Smooth muscle cell (in vitro differentiated cells): ENCODE data around the gene SMPD3. TPM values are rescaled to one million over a fixed set of nuclear protein-coding genes. Genes with fewer than 3 reads are reported as not detected.

Experiments used
- DNase-seq: peaks from one replicate; lab custom pipeline; 2025; ENCODE audit not compliant: unreplicated experiment; lab: John Stamatoyannopoulos, UW
- H2AFZ ChIP-seq: fragments of 200-600 bp; sonication (generic); 2 replicates; pipeline ENCODE4 v1.6.0; 2016; ENCODE audit warnings: antibody characterized with exemption, low read depth, mild to moderate bottlenecking
- H3F3A ChIP-seq: fragments of 200-600 bp; sonication (generic); 2 replicates; pipeline ENCODE4 v1.6.0; 2017; ENCODE audit warnings: antibody characterized with exemption, low read depth
- H3K27ac ChIP-seq: fragments of 200-600 bp; sonication (generic); 2 replicates; pipeline ENCODE4 v1.5.1; 2016; ENCODE audit warnings: low read depth, mild to moderate bottlenecking
- H3K27me3 ChIP-seq: fragments of 200-600 bp; sonication (generic); 2 replicates; pipeline ENCODE4 v1.6.1; 2016; ENCODE audit warnings: low read depth, mild to moderate bottlenecking
- H3K36me3 ChIP-seq: fragments of 200-600 bp; sonication (generic); 2 replicates; pipeline ENCODE4 v1.5.1; 2016; ENCODE audit warnings: low read depth
- H3K4me1 ChIP-seq: fragments of 200-600 bp; sonication (generic); 2 replicates; pipeline ENCODE4 v1.5.1; 2016; ENCODE audit warnings: low read depth
- H3K4me2 ChIP-seq: fragments of 200-600 bp; sonication (generic); 2 replicates; pipeline ENCODE4 v1.6.0; 2016; ENCODE audit warnings: mild to moderate bottlenecking
- H3K4me3 ChIP-seq: fragments of 200-600 bp; sonication (generic); 2 replicates; pipeline ENCODE4 v1.5.1; 2016; ENCODE audit warnings: mild to moderate bottlenecking
- H3K79me2 ChIP-seq: fragments of 200-600 bp; sonication (generic); 2 replicates; pipeline ENCODE4 v1.6.0; 2016; ENCODE audit warnings: low read depth, mild to moderate bottlenecking
- H3K9ac ChIP-seq: fragments of 200-600 bp; sonication (generic); 2 replicates; pipeline ENCODE4 v1.6.0; 2016; ENCODE audit warnings: low read depth
- H3K9me3 ChIP-seq: fragments of 200-600 bp; sonication (generic); replicated peaks from 2 replicates; pipeline ENCODE4 v1.5.1; 2016; ENCODE audit warnings: low read depth
- H4K20me1 ChIP-seq: fragments of 200-600 bp; sonication (generic); 2 replicates; pipeline ENCODE4 v1.6.0; 2016; ENCODE audit warnings: low read depth
- WGBS: methylation state at CpG from one replicate; pipeline ENCODE4 v1.1.7; 2016; ENCODE audit warnings: low lambda C conversion rate; 5-methylcytosine and 5-hydroxymethylcytosine counted together
- polyA plus RNA-seq: library from polyadenylated mRNA; unstranded; fragments of >200 nt; fragmentation: Nextera tagmentation; extraction: Ambion mirVana; gene quantifications from 2 replicates; pipeline ENCODE4 v1.2.1, GENCODE V29; 2016
- total RNA-seq: library from RNA; depleted of rRNA; stranded (reverse); fragments of >200 nt; gene quantifications from 2 replicates; pipeline ENCODE4 v1.2.3, GENCODE V29; 2014
- TF ChIP-seq, protein P1 (sequence below): fragments of 200-600 bp; sonication (generic); IDR thresholded peaks from 2 replicates; pipeline ENCODE4 v1.5.1; 2017; ENCODE audit warnings: borderline replicate concordance, mild to moderate bottlenecking, antibody characterized with exemption; ENCODE audit not compliant: insufficient read depth, poor library complexity, severe bottlenecking

The SMPD3 gene
- total and polyA plus RNA-seq, 2 experiments from 2014 or later = 0.63 to 0.73 TPM

DNA sequence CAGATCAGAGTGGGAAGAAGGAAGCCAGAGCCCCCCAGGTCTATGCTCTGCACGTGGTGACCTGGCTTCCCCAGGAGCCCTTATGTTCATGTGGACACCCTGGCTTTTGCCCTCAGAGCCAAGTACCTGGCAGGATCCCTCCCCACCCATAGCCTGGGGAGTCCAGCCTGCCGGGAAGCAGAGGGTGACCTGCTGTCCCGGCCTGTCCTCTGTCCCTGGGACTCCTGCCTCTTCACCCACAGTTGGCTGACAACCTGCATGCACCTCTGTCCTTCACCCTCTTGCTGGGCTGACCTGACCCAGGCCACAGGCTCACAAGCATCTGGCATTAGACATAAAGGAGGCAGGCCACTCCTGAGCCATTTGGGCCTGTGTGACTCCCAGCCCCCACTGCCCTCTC lies 60.2 kb downstream of the SMPD3 start:
- WGBS = 97% methylated on average over 3 of the region's 3 CpGs
- no peaks in the 10 kb centered on the region for H3F3A ChIP-seq
- H3K4me1 ChIP-seq = peaks cover 11% of the 10 kb centered on the region
- no peaks in the 10 kb centered on the region for H3K79me2 ChIP-seq
- no peaks in the 10 kb centered on the region for H3K27me3 ChIP-seq
- DNase-seq = no peak
- H3K9ac ChIP-seq = no peak overlapping the region
- H4K20me1 ChIP-seq = no peaks in the 10 kb centered on the region
- H3K4me3 ChIP-seq = no peak overlapping the region
- no peaks in the 10 kb centered on the region for H3K9me3 ChIP-seq
- no peak overlapping the region for H3K27ac ChIP-seq
- no peaks in the 10 kb centered on the region for H3K36me3 ChIP-seq
- no peak overlapping the region for H3K4me2 ChIP-seq
- TF ChIP-seq, protein P1, sequence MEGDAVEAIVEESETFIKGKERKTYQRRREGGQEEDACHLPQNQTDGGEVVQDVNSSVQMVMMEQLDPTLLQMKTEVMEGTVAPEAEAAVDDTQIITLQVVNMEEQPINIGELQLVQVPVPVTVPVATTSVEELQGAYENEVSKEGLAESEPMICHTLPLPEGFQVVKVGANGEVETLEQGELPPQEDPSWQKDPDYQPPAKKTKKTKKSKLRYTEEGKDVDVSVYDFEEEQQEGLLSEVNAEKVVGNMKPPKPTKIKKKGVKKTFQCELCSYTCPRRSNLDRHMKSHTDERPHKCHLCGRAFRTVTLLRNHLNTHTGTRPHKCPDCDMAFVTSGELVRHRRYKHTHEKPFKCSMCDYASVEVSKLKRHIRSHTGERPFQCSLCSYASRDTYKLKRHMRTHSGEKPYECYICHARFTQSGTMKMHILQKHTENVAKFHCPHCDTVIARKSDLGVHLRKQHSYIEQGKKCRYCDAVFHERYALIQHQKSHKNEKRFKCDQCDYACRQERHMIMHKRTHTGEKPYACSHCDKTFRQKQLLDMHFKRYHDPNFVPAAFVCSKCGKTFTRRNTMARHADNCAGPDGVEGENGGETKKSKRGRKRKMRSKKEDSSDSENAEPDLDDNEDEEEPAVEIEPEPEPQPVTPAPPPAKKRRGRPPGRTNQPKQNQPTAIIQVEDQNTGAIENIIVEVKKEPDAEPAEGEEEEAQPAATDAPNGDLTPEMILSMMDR = no peak
- no peak overlapping the region for H2AFZ ChIP-seq

DNA sequence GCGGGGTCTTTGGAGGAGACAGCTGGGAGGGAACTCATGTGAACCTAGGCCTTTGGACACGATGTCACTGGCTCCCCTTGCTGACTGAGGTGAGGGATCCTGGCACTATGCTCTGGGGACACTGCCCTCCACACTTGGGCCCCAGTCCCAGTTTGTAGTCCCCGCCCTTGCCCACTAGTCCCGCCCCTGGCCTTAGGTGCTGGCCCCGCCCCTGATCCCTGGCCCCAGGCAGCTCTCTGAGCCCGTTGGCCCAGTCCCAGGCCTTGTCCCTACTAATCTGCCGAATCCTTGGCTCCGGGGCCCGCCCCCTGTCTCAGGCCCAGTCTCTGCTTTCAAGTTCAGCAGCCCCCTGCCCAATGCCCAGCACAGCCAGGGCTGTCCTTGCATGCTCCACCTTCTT lies 61.0 kb downstream of the SMPD3 start:
- Histone ChIP-seq H3K4me3 (no peak overlapping the region), H2AFZ (no peak overlapping the region), H4K20me1 (no peaks in the 10 kb centered on the region), H3K4me2 (no peak overlapping the region), H3K27me3 (no peaks in the 10 kb centered on the region), H3K36me3 (no peaks in the 10 kb centered on the region), H3K9ac (no peak overlapping the region), H3K9me3 (no peaks in the 10 kb centered on the region), H3K79me2 (no peaks in the 10 kb centered on the region), H3K27ac (no peak overlapping the region), H3F3A (no peaks in the 10 kb centered on the region), H3K4me1 (peaks cover 11% of the 10 kb centered on the region)
- DNase-seq = no peak
- TF ChIP-seq, protein P1 = no peak
- WGBS = 84% methylated on average over 5 of the region's 9 CpGs

DNA sequence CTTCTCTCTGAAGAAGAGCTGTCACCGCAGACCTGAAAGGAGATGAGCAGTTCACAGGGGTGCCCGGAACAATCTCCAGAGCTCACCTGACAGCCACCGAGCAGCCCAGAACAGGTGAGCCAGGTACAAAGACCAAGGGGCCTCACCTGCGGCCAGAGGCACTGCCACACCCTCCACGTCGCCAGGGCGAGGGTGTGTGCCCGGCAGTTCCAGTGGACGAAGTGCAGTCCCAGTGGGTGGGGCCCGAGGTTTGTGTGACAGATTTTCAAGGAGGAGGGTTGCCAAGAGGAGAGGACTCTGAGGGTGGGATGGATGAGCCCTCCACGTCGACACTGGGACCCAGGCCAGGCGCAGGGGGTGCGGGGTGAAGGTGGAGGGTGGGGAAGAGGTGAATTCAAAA lies 61.7 kb downstream of the SMPD3 start:
- no peaks in the 10 kb centered on the region for H3K27me3 ChIP-seq
- H3K9me3 ChIP-seq = no peaks in the 10 kb centered on the region
- H3K79me2 ChIP-seq = no peaks in the 10 kb centered on the region
- 81% methylated on average over 14 of the region's 14 CpGs for WGBS
- H3K9ac ChIP-seq = no peak overlapping the region
- H3F3A ChIP-seq = no peaks in the 10 kb centered on the region
- TF ChIP-seq, protein P1 = no peak
- no peak for DNase-seq
- H4K20me1 ChIP-seq = no peaks in the 10 kb centered on the region
- H3K4me1 ChIP-seq = peaks cover 11% of the 10 kb centered on the region
- H2AFZ ChIP-seq = no peak overlapping the region
- H3K4me2 ChIP-seq = no peak overlapping the region
- no peaks in the 10 kb centered on the region for H3K36me3 ChIP-seq
- H3K27ac ChIP-seq = no peak overlapping the region
- H3K4me3 ChIP-seq = no peak overlapping the region

DNA sequence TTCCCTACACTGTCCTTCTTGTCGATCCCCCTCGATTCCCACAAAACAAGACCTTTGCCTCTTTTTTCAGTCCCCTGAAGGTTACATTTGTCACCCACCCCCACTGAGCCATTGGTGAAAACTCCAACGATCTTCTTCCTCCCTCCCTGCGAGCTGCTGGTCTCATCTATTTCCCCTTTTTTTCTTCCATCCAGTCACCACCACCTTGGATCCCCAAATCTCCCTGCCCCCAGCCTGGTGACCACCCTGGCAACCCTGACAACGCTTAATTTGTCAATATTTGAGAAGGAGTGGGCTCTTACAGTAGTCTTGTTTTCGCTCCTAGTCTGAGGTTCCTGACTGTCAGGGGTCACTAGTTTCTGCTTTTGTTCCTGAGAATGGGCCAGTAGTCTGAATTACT lies 62.9 kb downstream of the SMPD3 start:
- Histone ChIP-seq H3K9me3 (no peaks in the 10 kb centered on the region), H3K79me2 (no peaks in the 10 kb centered on the region), H3K36me3 (no peaks in the 10 kb centered on the region), H2AFZ (no peak overlapping the region), H3K4me2 (no peak overlapping the region), H3K4me3 (no peak overlapping the region), H3K4me1 (peaks cover 11% of the 10 kb centered on the region), H3K27me3 (no peaks in the 10 kb centered on the region), H3K27ac (no peak overlapping the region), H4K20me1 (no peaks in the 10 kb centered on the region), H3F3A (no peaks in the 10 kb centered on the region), H3K9ac (no peak overlapping the region)
- TF ChIP-seq, protein P1 = no peak
- 85% methylated on average over 6 of the region's 6 CpGs for WGBS
- DNase-seq = no peak
